ENCODE results near the gene GAS2. TPM values are rescaled to one million over a fixed set of nuclear protein-coding genes. Genes with fewer than 3 reads are reported as not detected.

Gene GAS2
- total RNA-seq, 2 donors from 2014 or later, result 0.95 TPM; not detected in 1

GRCh38 chr11:22851477-22851876 lies 185.1 kb downstream of the GAS2 start:
- no peak overlapping the region for H3K27ac ChIP-seq
- H3K4me1 ChIP-seq (ENCODE audit: control insufficient read depth in 1 of 2, low read depth in 2 of 2), result no peaks in the 10 kb centered on the region
- no peak overlapping the region for H3K4me3 ChIP-seq
- TF ChIP-seq, protein P1, sequence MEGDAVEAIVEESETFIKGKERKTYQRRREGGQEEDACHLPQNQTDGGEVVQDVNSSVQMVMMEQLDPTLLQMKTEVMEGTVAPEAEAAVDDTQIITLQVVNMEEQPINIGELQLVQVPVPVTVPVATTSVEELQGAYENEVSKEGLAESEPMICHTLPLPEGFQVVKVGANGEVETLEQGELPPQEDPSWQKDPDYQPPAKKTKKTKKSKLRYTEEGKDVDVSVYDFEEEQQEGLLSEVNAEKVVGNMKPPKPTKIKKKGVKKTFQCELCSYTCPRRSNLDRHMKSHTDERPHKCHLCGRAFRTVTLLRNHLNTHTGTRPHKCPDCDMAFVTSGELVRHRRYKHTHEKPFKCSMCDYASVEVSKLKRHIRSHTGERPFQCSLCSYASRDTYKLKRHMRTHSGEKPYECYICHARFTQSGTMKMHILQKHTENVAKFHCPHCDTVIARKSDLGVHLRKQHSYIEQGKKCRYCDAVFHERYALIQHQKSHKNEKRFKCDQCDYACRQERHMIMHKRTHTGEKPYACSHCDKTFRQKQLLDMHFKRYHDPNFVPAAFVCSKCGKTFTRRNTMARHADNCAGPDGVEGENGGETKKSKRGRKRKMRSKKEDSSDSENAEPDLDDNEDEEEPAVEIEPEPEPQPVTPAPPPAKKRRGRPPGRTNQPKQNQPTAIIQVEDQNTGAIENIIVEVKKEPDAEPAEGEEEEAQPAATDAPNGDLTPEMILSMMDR (IDR thresholded peaks at IDR 0.05), result no peak
- no peaks in the 10 kb centered on the region for H3K9me3 ChIP-seq
- DNase-seq (ENCODE audit: low spot score) (no peak), ATAC-seq (ENCODE audit: insufficient number of reproducible peaks, low FRiP score, low read depth) (no peak)
- H3K36me3 ChIP-seq, result no peaks in the 10 kb centered on the region
- no peaks in the 10 kb centered on the region for H3K27me3 ChIP-seq (replicated peaks; ENCODE audit: insufficient read depth)

DNA sequence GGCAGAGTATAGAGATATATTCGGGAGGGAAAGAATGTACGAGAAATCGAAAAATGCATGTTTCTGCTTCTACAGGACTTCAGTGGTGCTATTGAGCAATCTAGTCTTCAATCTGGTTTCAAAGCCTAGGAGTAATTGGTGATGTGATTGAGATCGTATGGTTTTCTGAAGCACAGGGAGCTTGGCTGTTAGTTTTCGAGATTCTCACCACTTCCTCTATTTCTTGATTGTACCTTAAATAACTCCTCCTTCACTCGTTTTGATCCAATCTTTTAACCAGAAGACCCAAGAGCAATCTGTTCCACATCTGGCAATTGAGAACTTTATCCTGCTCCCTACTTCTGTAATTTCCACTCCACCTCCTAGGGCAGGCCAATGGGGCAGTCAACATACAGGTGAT lies 193.3 kb downstream of the GAS2 start:
- no peaks in the 10 kb centered on the region for H3K36me3 ChIP-seq
- no peak overlapping the region for H3K4me3 ChIP-seq
- no peaks in the 10 kb centered on the region for H3K9me3 ChIP-seq
- DNase-seq (ENCODE audit: low spot score), result no peak
- TF ChIP-seq, protein P1 (IDR thresholded peaks at IDR 0.05), result no peak
- ATAC-seq (ENCODE audit: insufficient number of reproducible peaks, low FRiP score, low read depth), result no peak
- no peaks in the 10 kb centered on the region for H3K4me1 ChIP-seq (ENCODE audit: control insufficient read depth in 1 of 2, low read depth in 2 of 2)
- H3K27ac ChIP-seq, result no peak overlapping the region
- H3K27me3 ChIP-seq (replicated peaks; ENCODE audit: insufficient read depth), result no peaks in the 10 kb centered on the region

DNA sequence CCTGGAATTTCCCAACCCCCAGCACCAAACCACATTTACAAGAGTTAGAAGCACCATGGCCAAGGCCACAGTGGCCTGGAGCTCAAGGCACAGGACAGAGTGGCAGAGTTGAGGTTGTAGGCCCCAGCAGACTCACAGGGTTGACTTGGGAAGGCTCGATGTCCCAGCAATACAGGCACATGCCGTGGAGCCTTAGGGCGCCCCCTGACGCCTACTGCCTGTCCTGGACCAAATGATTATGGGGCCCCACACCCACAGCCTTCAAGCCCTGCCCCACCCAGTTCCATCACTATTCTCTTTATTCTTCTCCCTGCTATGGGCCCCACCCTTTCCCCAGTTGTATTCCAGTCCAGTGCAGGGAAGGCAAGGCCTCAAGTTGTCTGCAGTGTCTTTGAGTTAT lies 193.8 kb downstream of the GAS2 start, which contains the start of gene CCDC179:
Gene CCDC179, minus strand, starts transcription at position 234 of the 400 bp plus-strand sequence. Its CDS starts 53 bp downstream, at position 181.
- no peak within 1 kb of the TSS for H3K27ac ChIP-seq
- H3K9me3 ChIP-seq, result no peaks in the 10 kb centered on the region
- no peak within 1 kb of the TSS for H3K4me3 ChIP-seq
- TF ChIP-seq, protein P1 (IDR thresholded peaks at IDR 0.05), result no peak
- no peaks in the 10 kb centered on the region for H3K27me3 ChIP-seq (replicated peaks; ENCODE audit: insufficient read depth)
- H3K4me1 ChIP-seq (ENCODE audit: control insufficient read depth in 1 of 2, low read depth in 2 of 2), result no peaks in the 10 kb centered on the region
- ATAC-seq (ENCODE audit: insufficient number of reproducible peaks, low FRiP score, low read depth), result no peak
- no peak for DNase-seq (ENCODE audit: low spot score)
- no peaks in the 10 kb centered on the region for H3K36me3 ChIP-seq

Other genes with a start within 250 kb of the GAS2 start
- 1 to 10 TPM; 6.0 to 7.4 TPM for gene FANCF, start 40.8 kb upstream of the GAS2 start, total RNA-seq
- 10 to 100 TPM in 1 of 2 donors, 1 to 10 TPM in 1; 8.5 to 14.0 TPM for gene SVIP, start 163.2 kb downstream of the GAS2 start, total RNA-seq
- not detected for gene CCDC179, start 193.9 kb downstream of the GAS2 start, total RNA-seq